Measurements from ENCODE around the gene NMT2.

Gene NMT2

DNA sequence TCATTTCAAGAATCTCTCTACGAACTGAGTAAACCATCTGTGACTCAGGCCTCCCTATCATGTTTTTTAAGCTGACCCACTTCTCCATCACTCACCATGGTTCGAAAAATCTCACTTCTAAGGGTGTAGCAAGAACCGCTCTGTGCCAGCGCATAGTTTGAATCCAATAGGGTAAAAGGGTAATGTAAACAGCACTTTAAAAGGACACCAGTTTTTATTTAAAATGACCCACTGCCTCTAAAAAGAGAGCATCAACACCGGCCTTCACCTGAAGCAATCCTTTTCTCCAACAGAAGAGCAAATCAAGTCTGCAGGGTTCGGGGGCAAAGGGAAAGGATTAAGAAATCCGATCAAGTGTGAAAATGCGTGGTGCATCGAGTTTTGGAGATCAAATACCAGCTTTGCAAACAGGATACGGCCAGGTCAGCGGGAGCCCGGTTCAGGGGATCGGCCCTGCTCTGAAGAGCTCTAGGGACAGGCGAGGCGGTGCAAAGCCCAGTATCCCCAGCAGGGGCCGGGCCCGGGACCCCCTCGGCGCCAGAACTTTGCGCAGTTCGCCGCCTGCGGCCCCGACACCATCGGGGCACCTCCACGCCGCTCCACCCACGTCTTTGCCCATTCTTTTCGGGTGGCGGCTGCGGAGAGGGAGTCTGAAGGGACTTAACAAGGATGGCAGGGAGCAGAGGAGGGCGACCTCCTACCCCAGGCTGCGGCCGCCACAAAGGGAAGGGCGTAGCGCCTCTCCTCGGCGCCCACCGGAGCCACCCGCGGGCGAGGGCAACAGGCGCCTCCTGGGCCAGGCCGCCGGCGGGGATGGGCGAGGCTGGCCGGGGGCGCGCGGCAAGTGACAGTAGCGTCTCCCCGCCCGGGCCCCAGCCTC lies 842 bp downstream of the NMT2 start:
- H3K9me3 Mint-ChIP-seq (ENCODE audit: low read depth), result no peaks in the 10 kb centered on the region
- H3K4me1 Mint-ChIP-seq (ENCODE audit: low read depth), result peaks cover 64% of the 10 kb centered on the region
- H3K36me3 Mint-ChIP-seq, result no peaks in the 10 kb centered on the region
- peak overlapping the region; percentile 88 for H3K27ac Mint-ChIP-seq
- H3K4me3 Mint-ChIP-seq, result peak overlapping the region; percentile 92
- no peaks in the 10 kb centered on the region for H3K27me3 Mint-ChIP-seq

DNA sequence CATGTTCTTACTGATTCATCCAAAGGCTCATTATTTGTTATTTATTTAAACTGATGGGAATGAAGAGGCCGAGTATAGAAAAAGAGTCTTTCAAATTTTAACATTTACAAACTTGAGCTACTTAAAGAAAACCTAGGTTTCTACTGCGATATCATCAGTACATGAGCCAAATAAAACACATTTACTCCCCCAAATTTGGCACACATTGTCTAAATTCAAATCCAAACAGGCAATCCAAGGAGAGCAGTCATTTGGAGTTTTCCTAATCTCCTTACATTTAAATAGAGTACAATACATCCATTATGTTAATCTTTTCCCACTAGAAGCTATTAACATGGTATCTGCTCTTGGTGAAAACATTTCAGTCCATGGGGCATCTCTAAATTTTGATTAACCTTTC lies 2.2 kb downstream of the NMT2 start:
- H3K4me1 Mint-ChIP-seq (ENCODE audit: low read depth), result peaks cover 63% of the 10 kb centered on the region
- H3K36me3 Mint-ChIP-seq, result no peaks in the 10 kb centered on the region
- H3K27me3 Mint-ChIP-seq, result no peaks in the 10 kb centered on the region
- no peak overlapping the region for H3K27ac Mint-ChIP-seq
- no peaks in the 10 kb centered on the region for H3K9me3 Mint-ChIP-seq (ENCODE audit: low read depth)
- peak overlapping the region; percentile 92 for H3K4me3 Mint-ChIP-seq

DNA sequence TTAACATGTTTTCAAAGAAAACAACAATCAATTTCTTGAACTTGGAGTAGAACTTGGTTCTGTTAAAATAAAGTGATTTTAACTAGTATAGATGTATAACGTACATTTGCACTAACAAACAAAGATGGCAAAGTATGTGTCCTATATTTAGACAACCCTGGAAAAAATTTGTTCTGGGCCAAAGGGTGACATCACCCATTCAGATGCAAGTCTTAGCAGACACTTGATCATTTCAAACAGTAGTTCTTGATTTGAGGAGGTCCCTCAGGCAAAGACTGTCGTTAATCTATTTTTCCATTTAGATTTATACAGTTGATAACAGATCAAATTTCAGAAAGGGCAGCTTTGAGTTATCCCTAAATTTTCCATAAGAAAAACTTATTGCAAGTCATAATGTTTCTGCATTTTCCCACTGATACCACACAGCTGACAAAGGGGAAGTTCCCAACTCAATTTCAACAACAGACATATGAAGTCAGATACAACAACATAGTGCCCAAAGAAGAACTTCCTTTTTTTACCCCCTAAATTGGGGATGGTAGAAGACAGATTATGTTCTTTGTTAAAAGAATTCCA lies 5.2 kb downstream of the NMT2 start:
- H3K36me3 Mint-ChIP-seq, result no peaks in the 10 kb centered on the region
- H3K27me3 Mint-ChIP-seq, result no peaks in the 10 kb centered on the region
- no peak overlapping the region for H3K27ac Mint-ChIP-seq
- H3K4me3 Mint-ChIP-seq, result no peak overlapping the region
- H3K4me1 Mint-ChIP-seq (ENCODE audit: low read depth), result peaks cover 60% of the 10 kb centered on the region
- no peaks in the 10 kb centered on the region for H3K9me3 Mint-ChIP-seq (ENCODE audit: low read depth)

DNA sequence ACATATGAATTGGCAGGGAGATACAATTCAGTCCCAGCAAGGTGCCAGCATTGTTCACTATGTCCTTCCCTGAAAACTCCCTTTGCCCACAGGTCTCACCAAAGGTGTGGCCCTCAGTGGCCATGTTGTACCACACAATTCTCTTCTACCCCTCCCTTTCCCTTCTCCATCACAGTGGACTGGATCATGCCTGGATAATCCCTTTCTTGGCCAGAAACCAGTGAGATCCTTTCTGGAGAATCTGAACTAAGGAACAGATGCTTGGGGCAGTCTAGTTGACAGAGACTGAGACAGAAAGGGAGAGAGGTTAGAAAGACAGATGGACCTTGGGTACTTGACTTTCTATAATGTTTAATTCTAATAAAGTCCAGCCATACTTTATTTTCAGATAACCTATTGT lies 9.5 kb downstream of the NMT2 start:
- Mint-ChIP-seq H3K27ac (no peak overlapping the region), H3K27me3 (no peaks in the 10 kb centered on the region), H3K36me3 (no peaks in the 10 kb centered on the region), H3K9me3 (ENCODE audit: low read depth) (no peaks in the 10 kb centered on the region), H3K4me3 (no peak overlapping the region), H3K4me1 (ENCODE audit: low read depth) (peaks cover 39% of the 10 kb centered on the region)

DNA sequence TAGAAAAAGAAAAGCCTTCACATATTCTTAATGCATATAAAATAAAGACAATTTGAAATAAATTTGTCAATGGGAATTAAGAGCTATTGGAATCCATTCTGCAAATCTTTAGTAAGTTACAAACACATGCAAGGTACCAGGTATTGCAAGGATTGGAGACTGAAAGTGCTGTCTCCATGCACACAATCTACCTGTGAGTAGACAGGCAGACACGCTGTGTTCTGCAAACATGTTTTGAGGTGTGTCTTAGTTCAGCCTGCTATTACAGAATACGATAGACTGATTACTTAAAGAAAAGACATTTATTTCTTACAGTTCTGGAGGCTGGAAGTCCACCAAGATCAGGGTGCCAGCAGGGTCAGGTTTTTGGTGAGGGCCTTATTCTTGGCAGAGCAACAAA lies 10.0 kb downstream of the NMT2 start:
- no peaks in the 10 kb centered on the region for H3K9me3 Mint-ChIP-seq (ENCODE audit: low read depth)
- H3K36me3 Mint-ChIP-seq, result no peaks in the 10 kb centered on the region
- peaks cover 36% of the 10 kb centered on the region for H3K4me1 Mint-ChIP-seq (ENCODE audit: low read depth)
- H3K4me3 Mint-ChIP-seq, result no peak overlapping the region
- H3K27me3 Mint-ChIP-seq, result no peaks in the 10 kb centered on the region
- no peak overlapping the region for H3K27ac Mint-ChIP-seq

DNA sequence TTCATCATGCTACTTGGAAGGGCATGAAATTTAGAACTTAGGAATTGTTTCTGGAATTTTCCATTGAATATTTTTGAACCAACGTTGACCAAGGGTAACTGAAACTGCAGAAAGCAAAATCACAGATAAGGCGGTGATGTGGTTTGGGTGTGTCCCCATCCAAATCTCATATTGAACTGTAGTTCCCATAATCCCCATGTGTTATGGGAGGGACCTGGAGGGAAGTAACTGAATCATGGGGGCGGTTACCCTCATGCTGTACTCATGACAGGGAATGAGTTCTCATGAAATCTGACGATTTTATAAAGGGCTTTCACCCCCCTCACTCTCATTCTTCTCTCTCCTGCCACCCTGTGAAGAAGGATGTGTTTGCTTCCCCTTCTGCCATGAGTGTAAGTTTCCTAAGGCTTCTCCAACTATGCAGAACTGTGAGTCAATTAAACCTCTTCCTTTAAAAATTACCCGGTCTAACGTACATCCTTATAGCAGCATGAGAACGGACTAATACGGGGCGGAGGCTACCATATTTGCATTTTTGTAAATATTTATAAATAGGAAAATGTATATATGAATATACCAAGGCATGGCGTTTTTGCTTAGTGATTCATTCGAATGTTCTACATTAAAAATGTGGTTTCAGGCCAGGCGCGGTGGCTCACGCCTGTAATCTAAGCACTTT lies 12.4 kb downstream of the NMT2 start:
- Mint-ChIP-seq H3K27me3 (no peaks in the 10 kb centered on the region), H3K9me3 (ENCODE audit: low read depth) (no peaks in the 10 kb centered on the region), H3K4me1 (ENCODE audit: low read depth) (peaks cover 35% of the 10 kb centered on the region), H3K36me3 (peaks cover 2% of the 10 kb centered on the region), H3K27ac (no peak overlapping the region), H3K4me3 (no peak overlapping the region)

DNA sequence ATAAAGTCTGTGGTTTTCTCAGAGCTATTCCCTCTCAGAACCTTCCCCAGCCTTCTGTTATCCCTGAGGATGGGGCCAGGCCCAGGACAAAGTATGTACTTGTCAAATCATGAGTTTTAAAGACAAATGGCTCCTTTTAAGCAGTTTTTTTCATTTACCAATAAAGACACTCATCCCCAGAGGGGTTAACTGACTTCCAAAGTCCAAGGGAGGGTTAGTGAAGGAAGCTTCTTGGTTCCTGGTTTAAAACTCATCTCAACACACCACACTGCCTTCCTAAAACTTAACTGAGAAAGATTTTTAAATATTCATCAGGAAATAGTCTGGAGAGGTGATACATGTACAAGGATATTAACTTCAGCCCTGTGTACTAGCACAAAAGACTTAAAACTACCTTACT lies 15.9 kb downstream of the NMT2 start:
- peak overlapping the region; percentile 58 for H3K27ac Mint-ChIP-seq
- H3K4me3 Mint-ChIP-seq, result no peak overlapping the region

DNA sequence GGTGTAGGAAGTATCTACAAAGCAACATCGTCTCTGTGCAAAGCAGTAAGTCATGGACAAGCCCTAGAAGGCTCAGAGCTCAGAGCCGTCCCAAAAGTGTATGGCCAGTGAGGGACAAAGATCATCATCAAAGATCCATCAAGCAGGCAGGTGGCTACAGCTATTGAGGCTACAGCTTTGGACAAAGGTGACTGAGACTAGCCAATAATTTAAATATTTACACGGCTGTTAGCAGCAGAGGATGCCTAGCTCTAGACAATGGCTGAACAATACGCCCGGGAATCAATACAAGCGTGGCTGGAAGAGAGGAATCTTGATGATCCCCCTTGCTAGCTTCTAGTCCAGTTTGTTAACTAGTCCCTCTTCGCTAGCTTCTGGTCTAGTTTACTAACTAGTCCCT lies 17.9 kb downstream of the NMT2 start:
- peaks cover 5% of the 10 kb centered on the region for H3K36me3 Mint-ChIP-seq
- H3K4me1 Mint-ChIP-seq (ENCODE audit: low read depth), result peaks cover 33% of the 10 kb centered on the region
- no peaks in the 10 kb centered on the region for H3K27me3 Mint-ChIP-seq
- H3K4me3 Mint-ChIP-seq, result no peak overlapping the region
- no peak overlapping the region for H3K27ac Mint-ChIP-seq
- H3K9me3 Mint-ChIP-seq (ENCODE audit: low read depth), result no peaks in the 10 kb centered on the region

More for the DNA sequence above, 15.9 kb downstream of the NMT2 start:
- Mint-ChIP-seq H3K4me1 (ENCODE audit: low read depth) (peaks cover 20% of the 10 kb centered on the region), H3K36me3 (peaks cover 5% of the 10 kb centered on the region), H3K27me3 (no peaks in the 10 kb centered on the region), H3K9me3 (ENCODE audit: low read depth) (no peaks in the 10 kb centered on the region)

DNA sequence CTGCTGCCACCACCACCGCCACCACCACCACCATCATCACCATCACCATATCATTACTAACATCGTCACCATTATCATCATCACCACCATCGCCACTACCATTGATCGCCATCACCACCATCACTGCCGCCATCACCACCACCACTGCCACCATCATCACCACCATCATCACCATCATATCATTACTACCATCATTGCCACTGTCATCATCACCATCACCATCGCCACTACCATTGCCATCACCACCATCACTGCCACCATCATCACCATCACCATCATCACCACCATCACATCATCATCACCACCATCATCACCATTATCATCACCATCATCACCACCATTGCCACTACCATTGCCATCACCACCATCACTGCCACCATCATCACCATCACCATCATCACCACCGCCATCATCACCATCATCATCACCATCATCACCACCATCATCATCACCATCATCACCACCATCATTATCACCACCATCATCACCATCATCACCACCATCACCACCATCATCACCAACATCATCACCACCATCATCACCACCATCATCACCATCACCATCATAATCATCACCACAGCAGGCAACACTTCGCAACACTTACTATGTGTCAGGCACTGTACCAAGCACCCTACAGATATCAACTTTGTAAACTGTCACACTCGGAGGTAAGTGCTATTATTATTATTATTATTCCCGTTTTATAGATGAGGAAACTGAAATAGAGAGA lies 19.3 kb downstream of the NMT2 start:
- Mint-ChIP-seq H3K9me3 (ENCODE audit: low read depth) (no peaks in the 10 kb centered on the region), H3K27me3 (no peaks in the 10 kb centered on the region), H3K4me1 (ENCODE audit: low read depth) (peaks cover 37% of the 10 kb centered on the region), H3K4me3 (no peak overlapping the region), H3K27ac (no peak overlapping the region), H3K36me3 (peaks cover 5% of the 10 kb centered on the region)

DNA sequence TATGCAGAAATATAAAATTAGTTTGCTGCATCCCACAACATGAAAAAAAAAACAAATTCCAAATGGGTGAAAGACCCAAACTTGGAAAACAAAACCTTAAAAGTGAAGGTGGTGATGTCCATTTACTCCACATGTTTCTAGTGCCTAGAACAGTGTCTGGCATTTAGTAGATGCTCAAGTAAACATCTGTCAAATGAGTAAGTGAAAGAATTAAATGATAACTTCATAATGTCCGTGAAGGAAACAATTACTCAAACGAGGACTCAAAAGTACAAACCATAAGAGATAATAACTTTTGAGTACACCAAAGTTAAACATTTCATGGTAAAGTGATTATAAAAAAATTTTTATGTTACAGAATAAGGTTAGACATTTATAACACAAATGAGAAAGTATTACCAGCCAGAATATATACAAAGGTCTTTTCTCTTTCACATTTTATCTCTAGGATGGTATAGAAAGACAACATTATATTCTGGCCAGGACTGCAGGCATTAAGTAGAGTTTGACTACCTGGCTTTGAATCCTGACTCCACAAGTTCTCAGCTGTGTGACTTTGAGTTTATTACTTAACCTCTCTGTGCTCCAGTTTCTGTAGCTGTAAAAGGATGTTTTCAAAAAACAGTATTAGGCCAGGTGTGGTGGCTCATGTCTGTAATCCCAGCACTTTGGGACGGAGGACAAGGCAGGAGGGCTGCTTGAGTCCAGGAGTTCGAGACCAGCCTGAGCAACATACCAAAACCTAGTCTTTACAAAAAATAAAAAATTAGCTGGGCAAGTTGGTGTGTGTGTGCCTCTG lies 20.7 kb downstream of the NMT2 start:
- peaks cover 45% of the 10 kb centered on the region for H3K4me1 Mint-ChIP-seq (ENCODE audit: low read depth)
- no peak overlapping the region for H3K4me3 Mint-ChIP-seq
- no peak overlapping the region for H3K27ac Mint-ChIP-seq
- H3K36me3 Mint-ChIP-seq, result peaks cover 5% of the 10 kb centered on the region
- H3K27me3 Mint-ChIP-seq, result no peaks in the 10 kb centered on the region
- no peaks in the 10 kb centered on the region for H3K9me3 Mint-ChIP-seq (ENCODE audit: low read depth)

DNA sequence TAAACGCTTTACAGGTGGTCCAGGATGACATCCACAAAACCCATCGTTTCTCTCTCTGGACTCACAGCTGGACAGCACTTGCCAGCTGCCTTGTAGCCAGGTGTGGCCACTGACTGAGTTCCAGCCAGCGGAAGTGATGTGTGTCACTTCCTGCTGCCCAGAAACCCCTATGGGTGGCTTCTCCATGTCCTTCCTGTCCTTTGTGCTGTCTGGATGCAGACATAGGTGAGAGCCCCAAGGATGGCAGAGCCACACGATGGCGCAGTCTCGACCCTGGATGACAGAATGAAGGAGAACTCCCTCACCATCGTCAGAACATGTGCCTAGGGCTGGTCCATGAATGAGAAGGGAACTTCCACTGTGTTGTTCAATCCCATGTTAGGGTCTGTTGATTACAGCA lies 22.1 kb downstream of the NMT2 start:
- Mint-ChIP-seq H3K27me3 (no peaks in the 10 kb centered on the region), H3K9me3 (ENCODE audit: low read depth) (no peaks in the 10 kb centered on the region), H3K4me1 (ENCODE audit: low read depth) (peaks cover 55% of the 10 kb centered on the region), H3K4me3 (no peak overlapping the region), H3K36me3 (peaks cover 4% of the 10 kb centered on the region), H3K27ac (no peak overlapping the region)

DNA sequence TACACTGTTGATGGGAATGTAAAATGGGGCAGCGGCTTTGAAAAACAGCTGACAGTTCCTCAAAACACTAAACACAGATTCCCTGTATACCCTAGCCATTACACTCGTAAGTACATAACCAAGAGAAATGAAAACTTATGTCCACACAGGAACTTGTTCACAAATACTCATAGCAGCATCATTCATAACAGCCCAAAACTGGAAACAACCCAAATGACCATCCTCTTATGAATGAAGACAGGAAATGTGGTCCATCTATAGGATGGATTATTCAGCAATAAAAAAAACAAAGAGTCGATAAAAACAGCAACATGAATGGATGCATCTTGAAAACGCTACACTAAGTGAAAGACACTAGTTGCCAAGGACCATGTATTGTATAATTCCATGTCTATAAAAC lies 23.7 kb downstream of the NMT2 start:
- Mint-ChIP-seq H3K27me3 (no peaks in the 10 kb centered on the region), H3K27ac (no peak overlapping the region), H3K4me1 (ENCODE audit: low read depth) (peaks cover 58% of the 10 kb centered on the region), H3K4me3 (no peak overlapping the region), H3K9me3 (ENCODE audit: low read depth) (no peaks in the 10 kb centered on the region), H3K36me3 (no peaks in the 10 kb centered on the region)

DNA sequence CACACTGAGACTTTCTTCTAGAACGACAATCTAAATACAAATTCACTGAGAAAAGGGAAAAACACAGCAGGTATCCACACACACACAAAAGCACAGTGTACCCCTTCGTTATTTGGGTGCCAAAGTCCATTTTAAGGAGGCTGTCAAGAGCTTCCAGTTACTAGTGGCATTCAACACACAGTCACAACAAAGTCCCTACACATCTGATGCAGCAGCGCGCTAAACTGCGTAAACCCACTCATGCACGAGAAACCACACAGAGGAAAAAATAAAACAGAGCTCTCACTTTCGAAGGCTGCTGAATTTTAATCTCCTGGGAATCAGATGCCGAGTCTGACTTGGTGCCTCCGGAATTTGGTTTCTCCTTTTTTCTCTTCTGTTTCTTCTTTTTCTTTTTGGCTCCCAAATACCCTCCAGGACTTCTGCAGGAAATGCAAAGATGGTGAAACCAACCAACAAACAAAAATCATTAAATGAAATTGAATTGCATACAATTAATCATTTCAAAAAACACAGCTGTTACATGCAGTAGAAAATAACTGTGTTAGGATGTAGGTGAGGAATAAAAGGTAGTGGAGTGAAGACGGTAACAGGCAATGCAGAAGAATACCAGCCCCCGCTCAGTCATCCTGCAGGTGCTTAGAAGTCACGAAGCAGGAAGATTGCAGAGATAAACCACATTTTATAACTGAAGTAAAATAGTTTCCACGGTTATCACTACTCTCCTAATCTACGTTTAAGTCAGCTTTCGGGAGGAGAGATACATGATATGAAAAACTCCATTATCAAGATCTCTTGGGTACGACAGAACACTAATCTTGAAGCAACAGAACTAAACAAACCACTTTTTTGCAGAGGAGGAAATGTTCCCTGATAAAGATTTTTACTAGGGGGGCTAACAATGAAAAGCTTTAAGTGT lies 27.1 kb downstream of the NMT2 start:
- Mint-ChIP-seq H3K27ac (peak overlapping the region; percentile 84), H3K36me3 (peaks cover 8% of the 10 kb centered on the region), H3K9me3 (ENCODE audit: low read depth) (no peaks in the 10 kb centered on the region), H3K27me3 (no peaks in the 10 kb centered on the region), H3K4me3 (peak overlapping the region; percentile 72), H3K4me1 (ENCODE audit: low read depth) (peaks cover 47% of the 10 kb centered on the region)
